ENCODE measurements around the gene SSX3. TPM values are rescaled to one million over a fixed set of nuclear protein-coding genes. Genes with fewer than 3 reads are reported as not detected.

The SSX3 gene
- total RNA-seq, 6 experiments from 2014 or later, result not detected

- Mint-ChIP-seq H3K27me3 (ENCODE audit: insufficient read depth) (peaks cover 3% of the 10 kb centered on the region), H3K27ac (no peak overlapping the region), H3K4me1 (ENCODE audit: low read depth) (no peaks in the 10 kb centered on the region), H3K36me3 (ENCODE audit: low read depth) (no peaks in the 10 kb centered on the region), H3K9me3 (no peaks in the 10 kb centered on the region), H3K4me3 (no peak overlapping the region)
- TF ChIP-seq CTCF (IDR thresholded peaks at IDR 0.05), result no peak
- no peak for DNase-seq
Measured at GRCh38 chrX:48306175-48306574, 50.3 kb downstream of the SSX3 start.

Other genes starting within 250 kb of the SSX3 start
- gene SPACA5B, start 226.1 kb downstream of the SSX3 start, total RNA-seq (2021; fragmentation: NEBNext Ultra II Directional; extraction: Animal tissue kit (Norgen Biotek cat#: 25700)), result not detected
- not detected for gene SSX5, start 159.9 kb downstream of the SSX3 start, total RNA-seq (2021; fragmentation: NEBNext Ultra II Directional; extraction: Animal tissue kit (Norgen Biotek cat#: 25700))
- gene SSX1, start 101.3 kb downstream of the SSX3 start, total RNA-seq (2021; fragmentation: NEBNext Ultra II Directional; extraction: Animal tissue kit (Norgen Biotek cat#: 25700)), result not detected
- not detected for gene SSX4, start 26.8 kb upstream of the SSX3 start, total RNA-seq (2021; fragmentation: NEBNext Ultra II Directional; extraction: Animal tissue kit (Norgen Biotek cat#: 25700))
- not detected for gene SSX4B, start 55.3 kb upstream of the SSX3 start, total RNA-seq (2021; fragmentation: NEBNext Ultra II Directional; extraction: Animal tissue kit (Norgen Biotek cat#: 25700))
- under 1 TPM in 5 of 6 experiments, not detected in 1; 0.40 to 0.91 (median 0.79) TPM for gene SLC38A5, start 113.6 kb upstream of the SSX3 start, total RNA-seq (2021; fragmentation: NEBNext Ultra II Directional; extraction: Animal tissue kit (Norgen Biotek cat#: 25700))
- gene FTSJ1, start 119.5 kb upstream of the SSX3 start, total RNA-seq (2021; fragmentation: NEBNext Ultra II Directional; extraction: Animal tissue kit (Norgen Biotek cat#: 25700)), result 10 to 100 TPM; 51.5 to 66.7 (median 59.7) TPM
- gene PORCN, start 152.3 kb upstream of the SSX3 start, total RNA-seq (2021; fragmentation: NEBNext Ultra II Directional; extraction: Animal tissue kit (Norgen Biotek cat#: 25700)), result 10 to 100 TPM in 4 of 6 experiments, 1 to 10 TPM in 2; 9.0 to 13.8 (median 10.7) TPM
- gene EBP, start 165.1 kb upstream of the SSX3 start, total RNA-seq (2021; fragmentation: NEBNext Ultra II Directional; extraction: Animal tissue kit (Norgen Biotek cat#: 25700)), result 10 to 100 TPM; 26.0 to 42.2 (median 39.1) TPM
- gene TBC1D25, start 183.0 kb upstream of the SSX3 start, total RNA-seq (2021; fragmentation: NEBNext Ultra II Directional; extraction: Animal tissue kit (Norgen Biotek cat#: 25700)), result 10 to 100 TPM; 13.0 to 15.3 (median 13.8) TPM
- 100 to 1,000 TPM; 151 to 471 (median 406) TPM for gene RBM3, start 217.8 kb upstream of the SSX3 start, total RNA-seq (2021; fragmentation: NEBNext Ultra II Directional; extraction: Animal tissue kit (Norgen Biotek cat#: 25700))
- 10 to 100 TPM; 64.3 to 87.2 (median 71.8) TPM for gene WDR13, start 240.8 kb upstream of the SSX3 start, total RNA-seq (2021; fragmentation: NEBNext Ultra II Directional; extraction: Animal tissue kit (Norgen Biotek cat#: 25700))

Measured in HFFc6 (cell line).